ENCODE data around the gene ADIPOR1.
"Not testable (repeated sequence)": the region's sequence is repeated elsewhere in the genome, so short reads cannot be mapped to it uniquely, and the experiment has no call there.

Gene ADIPOR1

GRCh38 chr1:202938287-202938925, 19.7 kb downstream of the ADIPOR1 start:
- DNase-seq (ENCODE audit: low read depth in 3 of 3) = no peak

GRCh38 chr1:202936409-202936808, 21.7 kb downstream of the ADIPOR1 start:
- not testable (repeated sequence) for DNase-seq (ENCODE audit: low read depth in 3 of 3)

- no peak for DNase-seq (ENCODE audit: low read depth in 3 of 3)
These were observed 22.3 kb downstream of the ADIPOR1 start for GRCh38 chr1:202935844-202936243.

- no peak for DNase-seq (ENCODE audit: low read depth in 3 of 3)
These were observed 23.4 kb downstream of the ADIPOR1 start for GRCh38 chr1:202934755-202935154.

GRCh38 chr1:202932476-202932875, 25.6 kb downstream of the ADIPOR1 start:
- no peak for DNase-seq (ENCODE audit: low read depth in 3 of 3)

GRCh38 chr1:202926581-202927491, 31.3 kb downstream of the ADIPOR1 start, which contains the start of gene KLHL12:
Gene KLHL12, minus strand, starts transcription at chr1:202927234. Its CDS starts 2,072 bp downstream, at chr1:202925162.
- peak; percentile 87 to 92 (median 91) for DNase-seq (ENCODE audit: low read depth in 3 of 3)

- DNase-seq (ENCODE audit: low read depth in 3 of 3) = no peak
These were observed 34.6 kb downstream of the ADIPOR1 start for GRCh38 chr1:202923533-202923932.

GRCh38 chr1:202919615-202920014, 38.5 kb downstream of the ADIPOR1 start:
- no peak for DNase-seq (ENCODE audit: low read depth in 3 of 3)

GRCh38 chr1:202915146-202915545, 43.0 kb downstream of the ADIPOR1 start:
- no peak for DNase-seq (ENCODE audit: low read depth in 3 of 3)

- DNase-seq (ENCODE audit: low read depth in 3 of 3) = not testable (repeated sequence)
These were observed 45.6 kb downstream of the ADIPOR1 start for GRCh38 chr1:202912476-202912875.

GRCh38 chr1:202909494-202909893, 48.6 kb downstream of the ADIPOR1 start:
- DNase-seq (ENCODE audit: low read depth in 3 of 3) = no peak

GRCh38 chr1:202908998-202909397, 49.1 kb downstream of the ADIPOR1 start:
- DNase-seq (ENCODE audit: low read depth in 3 of 3) = no peak

GRCh38 chr1:202905331-202905730, 52.8 kb downstream of the ADIPOR1 start:
- no peak for DNase-seq (ENCODE audit: low read depth in 3 of 3)

- DNase-seq (ENCODE audit: low read depth in 3 of 3) = not testable (repeated sequence)
These were observed 54.3 kb downstream of the ADIPOR1 start for GRCh38 chr1:202903808-202904207.

GRCh38 chr1:202901555-202901954, 56.6 kb downstream of the ADIPOR1 start:
- no peak for DNase-seq (ENCODE audit: low read depth in 3 of 3)

- DNase-seq (ENCODE audit: low read depth in 3 of 3) = no peak
These were observed 65.6 kb downstream of the ADIPOR1 start for GRCh38 chr1:202892501-202892900.

All from stimulated activated CD4-positive, alpha-beta T cell treated with anti-CD3 and anti-CD28 coated beads, TNF-alpha, amount 100 ng/mL, for 4 hours (primary cell).